NCI-H1092 (cell line): ENCODE measurements around the gene RFX7.

Source experiments
- DNase-seq: peaks from one replicate; lab custom pipeline; 2025; lab: John Stamatoyannopoulos, UW

Gene RFX7

GRCh38 chr15:56045068-56045748 is 198.5 kb downstream of the RFX7 start:
- no peak for DNase-seq

DNA sequence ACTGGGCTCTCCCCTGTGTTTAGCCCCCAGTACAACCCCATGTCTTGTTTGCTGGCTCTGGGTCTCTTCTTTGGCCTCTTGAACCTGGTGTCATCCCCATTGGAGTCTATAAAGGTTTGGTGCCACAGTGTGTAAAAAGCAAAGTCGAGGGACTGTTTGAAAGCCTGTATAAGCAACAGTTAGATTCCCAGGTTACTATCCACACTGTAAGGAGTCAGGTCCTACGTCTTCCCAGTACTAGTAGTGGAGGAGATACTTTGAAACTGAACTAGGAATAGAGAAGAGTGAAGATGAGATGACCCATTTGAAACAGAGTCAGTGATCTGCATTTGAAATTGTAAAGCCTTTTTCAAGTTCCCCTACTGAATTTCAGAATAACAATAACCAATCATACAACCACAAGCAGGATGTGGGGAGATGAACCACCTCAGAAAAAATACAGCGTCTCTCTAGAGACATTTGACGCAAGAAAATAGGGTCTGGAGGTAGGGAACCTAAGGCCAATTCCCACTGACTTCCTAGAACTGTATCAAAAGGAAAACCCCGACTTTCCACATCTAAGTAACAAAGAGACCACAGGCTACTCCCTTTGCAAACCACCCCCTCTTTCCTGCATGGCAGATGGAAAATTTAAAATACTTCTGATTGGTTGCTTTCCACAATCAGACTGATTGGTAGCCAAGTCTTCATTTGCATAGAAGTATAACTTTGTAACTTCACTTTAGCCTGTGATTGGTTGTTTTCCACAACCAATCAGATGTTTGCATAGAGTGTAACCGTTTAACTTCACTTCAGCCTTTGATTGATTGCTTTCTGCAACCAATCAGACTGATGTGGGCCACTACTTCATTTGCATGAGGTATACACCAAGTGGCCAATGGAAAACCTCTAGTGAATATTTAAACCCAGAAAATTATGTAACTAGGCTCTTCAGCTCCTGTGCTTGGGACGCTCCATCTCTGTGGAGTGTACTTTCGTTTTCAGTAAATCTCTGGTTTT is 200.4 kb downstream of the RFX7 start:
- DNase-seq: no peak

- DNase-seq: no peak
Measured at GRCh38 chr15:56042498-56042897, 201.2 kb downstream of the RFX7 start.

DNA sequence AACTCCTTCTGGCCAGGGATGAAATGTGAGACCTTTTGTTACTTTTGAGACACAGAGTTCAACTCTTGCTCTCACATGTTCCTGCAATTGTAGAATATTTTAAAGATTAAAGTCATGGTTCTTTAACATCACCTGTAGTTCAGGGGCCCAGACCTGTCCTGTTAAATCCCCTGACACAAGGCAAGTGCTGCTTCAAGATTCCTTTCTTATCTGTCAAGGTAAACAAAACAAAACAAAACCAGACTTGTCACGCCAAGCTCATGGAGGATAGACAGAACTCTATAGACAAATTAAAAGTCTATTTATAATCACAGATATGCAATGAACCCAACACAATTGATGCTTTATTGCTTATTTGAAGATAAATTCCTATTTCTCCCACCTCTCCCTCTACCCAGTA is 201.6 kb downstream of the RFX7 start:
- DNase-seq: no peak

GRCh38 chr15:56040081-56041035 is 203.3 kb downstream of the RFX7 start:
- DNase-seq: no peak

DNA sequence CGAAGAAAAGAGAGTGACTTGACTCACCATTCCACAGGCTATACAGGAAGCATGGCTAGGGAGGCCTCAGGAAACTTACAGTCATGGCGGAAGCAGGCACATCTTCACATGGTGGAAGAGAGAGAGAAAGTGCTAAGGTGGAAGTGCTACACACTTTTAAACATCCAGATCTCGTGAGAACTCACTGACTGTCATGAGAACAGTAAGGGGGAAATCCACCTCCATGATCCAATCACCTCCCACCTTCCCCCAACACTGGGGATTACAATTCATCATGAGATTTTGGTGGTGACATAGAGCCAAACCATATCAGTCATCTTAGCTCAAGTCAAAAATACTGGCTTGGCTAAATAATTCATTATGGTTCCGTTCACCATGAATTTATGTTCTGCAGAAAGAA is 205.0 kb downstream of the RFX7 start:
- DNase-seq: no peak

DNA sequence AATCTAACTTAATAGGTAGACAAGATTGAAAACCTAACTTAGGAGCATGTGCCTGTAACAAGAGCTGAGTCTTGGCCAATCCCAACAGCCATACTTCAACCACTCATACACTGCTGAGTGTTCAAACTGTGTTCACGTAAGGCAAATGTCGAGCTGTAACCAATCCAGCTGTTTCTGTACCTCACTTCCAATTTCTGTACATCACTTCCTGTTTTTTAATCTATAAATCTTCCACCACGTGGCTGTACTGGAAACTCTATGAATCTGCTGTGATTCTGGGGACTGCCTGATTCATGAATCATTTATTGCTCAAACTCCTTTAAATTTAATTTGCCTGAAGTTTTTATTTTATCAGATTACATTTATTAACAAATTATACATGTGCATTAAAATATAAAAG is 205.7 kb downstream of the RFX7 start:
- DNase-seq: no peak
